Fibroblast of lung (primary cell): ENCODE measurements around the gene CTSW. TPM values are rescaled to one million over a fixed set of nuclear protein-coding genes. Genes with fewer than 3 reads are reported as not detected.

Experiments
- DNase-seq, 2 donors: peaks; one replicate each; pipeline versions ENCODE4 v3.0.0 to v3.0.0-alpha.2; 2010; ENCODE audit warnings: low read depth in 2 of 2
- H2AFZ ChIP-seq: 2 replicates; pipeline ENCODE4 v1.5.1; 2012; ENCODE audit warnings: low read length, control low read depth, inconsistent platforms
- H3K27ac ChIP-seq: 2 replicates; pipeline ENCODE4 v1.5.1; 2011; ENCODE audit warnings: low read length, control low read depth; ENCODE audit not compliant: insufficient read depth
- H3K27me3 ChIP-seq: 2 replicates; pipeline ENCODE4 v1.5.1; 2011; ENCODE audit warnings: mild to moderate bottlenecking, low read length; ENCODE audit not compliant: control insufficient read depth, insufficient read depth
- H3K36me3 ChIP-seq: 2 replicates; pipeline ENCODE4 v1.5.1; 2011; ENCODE audit warnings: low read length; ENCODE audit not compliant: control insufficient read depth, insufficient read depth
- H3K4me1 ChIP-seq: 2 replicates; pipeline ENCODE4 v1.5.1; 2011; ENCODE audit warnings: low read length; ENCODE audit not compliant: control insufficient read depth, insufficient read depth; ENCODE audit errors: extremely low read depth
- H3K4me2 ChIP-seq: 2 replicates; pipeline ENCODE4 v1.5.1; 2011; ENCODE audit warnings: low read length, control low read depth; ENCODE audit not compliant: insufficient read depth; ENCODE audit errors: extremely low read depth
- H3K4me3 ChIP-seq, 4 experiments: fragments of 200-600 bp in 1 of 4; sonication (generic) in 1 of 4; replicated peaks in 1 of 4; 2 replicates each; pipeline ENCODE4 v1.5.1; 2011 to 2016; ENCODE audit warnings: low read length in 4 of 4, low read depth in 3 of 4, mild to moderate bottlenecking in 3 of 4, control low read depth in 2 of 4, inconsistent platforms in 1 of 4, mixed read lengths in 1 of 4; ENCODE audit not compliant: insufficient read depth in 1 of 4; ENCODE audit errors: control extremely low read depth in 1 of 4
- H3K79me2 ChIP-seq: 2 replicates; pipeline ENCODE4 v1.5.1; 2012; ENCODE audit warnings: mild to moderate bottlenecking, low read length, inconsistent platforms; ENCODE audit not compliant: control insufficient read depth, insufficient read depth
- H3K9ac ChIP-seq: 2 replicates; pipeline ENCODE4 v1.5.1; 2011; ENCODE audit warnings: mild to moderate bottlenecking, low read length, control low read depth; ENCODE audit not compliant: insufficient read depth
- H3K9me3 ChIP-seq: 2 replicates; pipeline ENCODE4 v1.5.1; 2012; ENCODE audit warnings: low read depth, low read length; ENCODE audit not compliant: control insufficient read depth, insufficient read depth
- H4K20me1 ChIP-seq: 2 replicates; pipeline ENCODE4 v1.5.1; 2011; ENCODE audit warnings: low read length; ENCODE audit not compliant: control insufficient read depth, insufficient read depth; ENCODE audit errors: extremely low read depth
- EZH2 ChIP-seq: IDR thresholded peaks from 2 replicates; pipeline ENCODE4 v1.5.1; 2012; ENCODE audit warnings: low read length, control low read depth, mild to moderate bottlenecking; ENCODE audit errors: missing control alignments
- polyA plus RNA-seq, 2 donors: library from polyadenylated mRNA; depleted of rRNA in 1 of 2; stranded (reverse) in 1 of 2; unstranded in 1 of 2; fragments of >200 nt; gene quantifications; 2 replicates each; pipeline ENCODE4 v1.2.1, GENCODE V29; 2011 to 2012; ENCODE audit warnings: missing spikeins in 1 of 2
- total RNA-seq: library from RNA; depleted of rRNA; stranded (reverse); fragments of >200 nt; gene quantifications from 2 replicates; pipeline ENCODE4 v1.2.1, GENCODE V29; 2014
- TF ChIP-seq, protein P1 (sequence below), 2 donors: IDR thresholded peaks in 1 of 2; conservative IDR thresholded peaks in 1 of 2; 1 replicate in 1 of 2; 2 replicates in 1 of 2; pipeline ENCODE4 v1.5.1; 2011 to 2012; ENCODE audit warnings: low read length in 2 of 2, control low read depth in 1 of 2, inconsistent platforms in 1 of 2, low read depth in 1 of 2, mild to moderate bottlenecking in 1 of 2

Gene CTSW
- total and polyA plus RNA-seq, 2 donors (not counting 1 experiment from before 2014, with no cell fraction given): not detected

GRCh38 chr11:65899356-65900124 lies 19.9 kb downstream of the CTSW start:
- H3K27ac ChIP-seq: peak overlapping the region; percentile 100
- peak; percentile 71 to 76 for DNase-seq
- H3K9ac ChIP-seq: peak overlapping the region; percentile 99
- H3K4me1 ChIP-seq: peaks cover 37% of the 10 kb centered on the region
- H2AFZ ChIP-seq: no peak overlapping the region
- TF ChIP-seq EZH2: no peak
- TF ChIP-seq, protein P1, sequence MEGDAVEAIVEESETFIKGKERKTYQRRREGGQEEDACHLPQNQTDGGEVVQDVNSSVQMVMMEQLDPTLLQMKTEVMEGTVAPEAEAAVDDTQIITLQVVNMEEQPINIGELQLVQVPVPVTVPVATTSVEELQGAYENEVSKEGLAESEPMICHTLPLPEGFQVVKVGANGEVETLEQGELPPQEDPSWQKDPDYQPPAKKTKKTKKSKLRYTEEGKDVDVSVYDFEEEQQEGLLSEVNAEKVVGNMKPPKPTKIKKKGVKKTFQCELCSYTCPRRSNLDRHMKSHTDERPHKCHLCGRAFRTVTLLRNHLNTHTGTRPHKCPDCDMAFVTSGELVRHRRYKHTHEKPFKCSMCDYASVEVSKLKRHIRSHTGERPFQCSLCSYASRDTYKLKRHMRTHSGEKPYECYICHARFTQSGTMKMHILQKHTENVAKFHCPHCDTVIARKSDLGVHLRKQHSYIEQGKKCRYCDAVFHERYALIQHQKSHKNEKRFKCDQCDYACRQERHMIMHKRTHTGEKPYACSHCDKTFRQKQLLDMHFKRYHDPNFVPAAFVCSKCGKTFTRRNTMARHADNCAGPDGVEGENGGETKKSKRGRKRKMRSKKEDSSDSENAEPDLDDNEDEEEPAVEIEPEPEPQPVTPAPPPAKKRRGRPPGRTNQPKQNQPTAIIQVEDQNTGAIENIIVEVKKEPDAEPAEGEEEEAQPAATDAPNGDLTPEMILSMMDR (conservative IDR thresholded peaks at IDR 0.05 in 1 of 2, IDR thresholded peaks at IDR 0.05 in 1 of 2; ENCODE audit: low read depth in 1 of 2, low read length in 2 of 2): no peak
- no peaks in the 10 kb centered on the region for H3K27me3 ChIP-seq
- H3K4me2 ChIP-seq: peak overlapping the region; percentile 32
- H3K9me3 ChIP-seq: no peaks in the 10 kb centered on the region
- H3K79me2 ChIP-seq: peaks cover 72% of the 10 kb centered on the region
- H3K4me3 ChIP-seq: peak overlapping the region; percentile 72 to 97 (median 89)
- H3K36me3 ChIP-seq: peaks cover 9% of the 10 kb centered on the region
- no peaks in the 10 kb centered on the region for H4K20me1 ChIP-seq

DNA sequence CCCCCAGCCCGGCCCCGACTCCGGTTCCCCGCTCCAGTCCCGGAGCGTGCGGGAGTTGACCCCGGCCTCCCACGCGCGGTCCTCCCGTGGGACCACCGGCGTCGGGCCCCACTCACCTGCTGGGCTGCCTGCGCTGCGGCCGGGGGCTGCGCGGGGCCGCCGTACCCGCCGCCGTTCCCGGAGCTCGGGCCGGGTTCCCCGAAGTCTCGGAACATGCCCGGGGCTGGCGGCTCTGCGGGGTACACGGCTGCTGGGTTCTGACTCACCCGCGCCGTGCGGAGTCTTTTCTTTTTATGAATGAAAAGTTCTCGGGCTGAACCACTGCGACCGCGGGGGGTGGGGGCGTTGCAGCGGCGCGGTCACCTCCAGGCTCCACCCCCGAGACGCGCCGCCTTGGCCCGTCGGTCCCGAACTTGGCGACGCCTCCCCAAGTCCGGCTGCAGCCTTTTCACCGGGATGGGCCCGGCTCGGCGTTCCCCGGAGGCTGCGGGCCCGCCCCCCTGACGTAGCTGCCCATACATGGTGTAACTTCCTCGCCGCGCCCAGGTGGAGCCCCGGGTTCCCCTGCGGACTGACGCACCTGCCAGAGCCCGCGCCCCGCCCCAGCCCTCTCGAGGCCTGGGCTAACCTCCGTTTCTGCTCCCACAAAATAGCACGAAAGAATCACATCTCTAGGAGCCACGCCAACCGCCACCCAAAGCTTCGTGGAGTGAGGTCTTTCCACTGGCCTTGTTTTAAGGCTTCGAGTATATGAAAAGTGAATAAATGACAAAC lies 20.7 kb downstream of the CTSW start, which contains the start of gene FOSL1:
FOSL1 (minus strand) TSS at position 264 of the 774 bp plus-strand sequence; CDS start at position 215, 49 bp downstream.
- TF ChIP-seq EZH2: no peak
- TF ChIP-seq, protein P1 (conservative IDR thresholded peaks at IDR 0.05 in 1 of 2, IDR thresholded peaks at IDR 0.05 in 1 of 2; ENCODE audit: low read depth in 1 of 2, low read length in 2 of 2): no peak
- Histone ChIP-seq H3K79me2 (peaks cover 66% of the 10 kb centered on the region), H4K20me1 (no peaks in the 10 kb centered on the region), H3K4me3 (peak within 1 kb of the TSS; percentile 72 to 97 (median 89)), H3K36me3 (peaks cover 9% of the 10 kb centered on the region), H3K27me3 (no peaks in the 10 kb centered on the region), H3K4me1 (peaks cover 37% of the 10 kb centered on the region), H3K9me3 (no peaks in the 10 kb centered on the region), H2AFZ (no peak within 1 kb of the TSS), H3K4me2 (peak within 1 kb of the TSS; percentile 72), H3K27ac (peak within 1 kb of the TSS; percentile 100), H3K9ac (peak within 1 kb of the TSS; percentile 99)
- DNase-seq: peak; percentile 96 to 97

DNA sequence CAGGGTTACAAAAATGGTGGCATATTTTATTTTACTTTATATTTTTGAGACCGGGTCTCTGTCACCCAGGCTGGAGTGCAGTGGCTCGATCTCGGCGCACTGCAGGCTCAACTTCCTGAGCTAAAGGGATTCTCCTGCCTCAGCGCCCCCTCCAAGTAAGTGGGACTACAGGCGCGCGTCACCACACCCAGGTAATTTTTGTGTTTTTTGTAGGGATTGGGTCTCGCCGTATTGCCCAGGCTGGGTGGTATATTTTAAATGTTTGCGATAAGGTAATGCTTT lies 21.2 kb downstream of the CTSW start:
- Histone ChIP-seq H3K27me3 (no peaks in the 10 kb centered on the region), H3K4me3 (peak overlapping the region in 3 of 4 experiments; percentile 19 to 82 (median 23)), H4K20me1 (no peaks in the 10 kb centered on the region), H3K9ac (peak overlapping the region; percentile 41), H3K79me2 (peaks cover 60% of the 10 kb centered on the region), H3K4me1 (peaks cover 37% of the 10 kb centered on the region), H3K36me3 (peaks cover 9% of the 10 kb centered on the region), H3K4me2 (peak overlapping the region; percentile 72), H2AFZ (no peak overlapping the region), H3K9me3 (no peaks in the 10 kb centered on the region), H3K27ac (peak overlapping the region; percentile 100)
- TF ChIP-seq, protein P1 (conservative IDR thresholded peaks at IDR 0.05 in 1 of 2, IDR thresholded peaks at IDR 0.05 in 1 of 2; ENCODE audit: low read depth in 1 of 2, low read length in 2 of 2): no peak
- TF ChIP-seq EZH2: no peak
- no peak for DNase-seq
